Mononuclear cell (primary cell): ENCODE results near the gene CLCA4. TPM values are rescaled to one million over a fixed set of nuclear protein-coding genes. Genes with fewer than 3 reads are reported as not detected.
"Not testable (repeated sequence)": the region's sequence is repeated elsewhere in the genome, so short reads cannot be mapped to it uniquely, and the experiment has no call there.

ENCODE experiments used
- H3K27me3 ChIP-seq: 2 replicates; pipeline ENCODE4 v1.6.0; 2011; ENCODE audit warnings: low read length, control low read depth; ENCODE audit not compliant: insufficient read depth
- H3K4me1 ChIP-seq: 2 replicates; pipeline ENCODE4 v1.5.1; 2011; ENCODE audit warnings: mild to moderate bottlenecking, low read length, control low read depth; ENCODE audit not compliant: insufficient read depth
- H3K4me3 ChIP-seq: 2 replicates; pipeline ENCODE4 v1.5.1; 2011; ENCODE audit warnings: mild to moderate bottlenecking, low read length, moderate library complexity
- H3K9me3 ChIP-seq: 2 replicates; pipeline ENCODE4 v1.5.1; 2011; ENCODE audit warnings: low read depth, mild to moderate bottlenecking, control low read depth, low read length
- total RNA-seq: library from RNA; depleted of rRNA; stranded (reverse); fragments of >200 nt; gene quantifications from one replicate; pipeline ENCODE4 v1.2.3, GENCODE V29; 2012

CLCA4 gene, protein sequence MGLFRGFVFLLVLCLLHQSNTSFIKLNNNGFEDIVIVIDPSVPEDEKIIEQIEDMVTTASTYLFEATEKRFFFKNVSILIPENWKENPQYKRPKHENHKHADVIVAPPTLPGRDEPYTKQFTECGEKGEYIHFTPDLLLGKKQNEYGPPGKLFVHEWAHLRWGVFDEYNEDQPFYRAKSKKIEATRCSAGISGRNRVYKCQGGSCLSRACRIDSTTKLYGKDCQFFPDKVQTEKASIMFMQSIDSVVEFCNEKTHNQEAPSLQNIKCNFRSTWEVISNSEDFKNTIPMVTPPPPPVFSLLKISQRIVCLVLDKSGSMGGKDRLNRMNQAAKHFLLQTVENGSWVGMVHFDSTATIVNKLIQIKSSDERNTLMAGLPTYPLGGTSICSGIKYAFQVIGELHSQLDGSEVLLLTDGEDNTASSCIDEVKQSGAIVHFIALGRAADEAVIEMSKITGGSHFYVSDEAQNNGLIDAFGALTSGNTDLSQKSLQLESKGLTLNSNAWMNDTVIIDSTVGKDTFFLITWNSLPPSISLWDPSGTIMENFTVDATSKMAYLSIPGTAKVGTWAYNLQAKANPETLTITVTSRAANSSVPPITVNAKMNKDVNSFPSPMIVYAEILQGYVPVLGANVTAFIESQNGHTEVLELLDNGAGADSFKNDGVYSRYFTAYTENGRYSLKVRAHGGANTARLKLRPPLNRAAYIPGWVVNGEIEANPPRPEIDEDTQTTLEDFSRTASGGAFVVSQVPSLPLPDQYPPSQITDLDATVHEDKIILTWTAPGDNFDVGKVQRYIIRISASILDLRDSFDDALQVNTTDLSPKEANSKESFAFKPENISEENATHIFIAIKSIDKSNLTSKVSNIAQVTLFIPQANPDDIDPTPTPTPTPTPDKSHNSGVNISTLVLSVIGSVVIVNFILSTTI
- total RNA-seq, result not detected

DNA sequence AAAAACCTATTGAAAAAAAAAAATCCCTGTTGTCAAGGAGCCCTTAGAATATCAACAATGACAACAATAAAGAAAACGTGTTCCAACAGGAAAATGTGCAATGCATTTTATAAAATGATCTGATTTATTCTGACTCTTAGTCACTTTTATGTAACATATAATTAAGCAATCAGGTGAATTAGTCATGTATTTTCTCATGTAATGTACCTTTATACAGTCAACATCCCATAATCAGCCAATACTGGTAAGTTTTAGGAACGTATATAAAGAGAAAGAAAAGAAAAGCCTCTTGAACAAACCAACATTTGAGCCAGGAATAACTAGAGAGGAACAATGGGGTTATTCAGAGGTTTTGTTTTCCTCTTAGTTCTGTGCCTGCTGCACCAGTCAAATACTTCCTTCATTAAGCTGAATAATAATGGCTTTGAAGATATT is at the start of gene CLCA4:
TSS of gene CLCA4 (plus strand) at position 292 of the 435 bp plus-strand sequence. CDS start at position 334, 42 bp downstream.
- H3K9me3 ChIP-seq, result no peaks in the 10 kb centered on the region
- no peak within 1 kb of the TSS for H3K4me3 ChIP-seq
- no peaks in the 10 kb centered on the region for H3K4me1 ChIP-seq
- H3K27me3 ChIP-seq, result no peaks in the 10 kb centered on the region

DNA sequence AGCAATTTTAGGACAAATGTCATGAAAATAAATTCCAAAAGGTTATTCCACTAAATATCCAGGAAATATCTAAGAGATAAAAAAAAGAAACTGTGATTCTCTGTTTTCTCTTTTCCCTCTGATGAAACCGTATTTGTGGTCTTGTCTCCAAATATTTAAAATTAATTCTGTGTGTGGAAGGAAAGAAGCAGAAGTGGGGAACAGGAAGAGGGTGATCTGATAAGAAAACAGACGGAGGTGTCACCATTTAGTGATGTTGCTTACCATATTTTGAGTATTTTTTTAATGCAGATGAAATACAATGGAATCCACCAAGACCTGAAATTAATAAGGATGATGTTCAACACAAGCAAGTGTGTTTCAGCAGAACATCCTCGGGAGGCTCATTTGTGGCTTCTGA is 48.6 kb upstream of the CLCA4 start:
- H3K27me3 ChIP-seq, result no peaks in the 10 kb centered on the region
- no peak overlapping the region for H3K4me3 ChIP-seq
- H3K4me1 ChIP-seq, result peaks cover 11% of the 10 kb centered on the region
- H3K9me3 ChIP-seq, result no peaks in the 10 kb centered on the region

DNA sequence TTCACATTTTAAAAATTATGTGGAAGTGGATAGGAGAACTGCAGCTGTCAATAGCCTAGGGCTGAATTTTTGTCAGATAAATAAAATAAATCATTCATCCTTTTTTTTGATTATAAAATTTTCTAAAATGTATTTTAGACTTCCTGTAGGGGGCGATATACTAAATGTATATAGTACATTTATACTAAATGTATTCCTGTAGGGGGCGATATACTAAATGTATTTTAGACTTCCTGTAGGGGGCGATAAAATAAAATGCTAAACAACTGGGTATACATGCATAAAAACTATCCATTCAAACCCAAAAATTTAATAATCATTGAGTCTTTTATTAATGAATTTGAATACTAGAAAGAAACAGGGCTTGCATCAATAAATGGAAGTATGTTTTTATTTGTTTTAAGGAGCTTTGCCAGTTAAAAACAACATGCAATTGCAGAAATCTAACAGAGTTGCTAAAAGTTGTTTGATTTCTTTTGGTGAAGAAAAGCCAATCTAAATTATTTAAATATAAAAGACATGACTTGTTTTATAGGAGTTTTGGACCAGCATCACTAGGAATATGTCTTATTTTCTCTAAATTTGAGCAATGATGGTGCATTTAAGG is 46.8 kb upstream of the CLCA4 start:
- H3K9me3 ChIP-seq, result no peaks in the 10 kb centered on the region
- peaks cover 11% of the 10 kb centered on the region for H3K4me1 ChIP-seq
- no peaks in the 10 kb centered on the region for H3K27me3 ChIP-seq
- H3K4me3 ChIP-seq, result no peak overlapping the region

DNA sequence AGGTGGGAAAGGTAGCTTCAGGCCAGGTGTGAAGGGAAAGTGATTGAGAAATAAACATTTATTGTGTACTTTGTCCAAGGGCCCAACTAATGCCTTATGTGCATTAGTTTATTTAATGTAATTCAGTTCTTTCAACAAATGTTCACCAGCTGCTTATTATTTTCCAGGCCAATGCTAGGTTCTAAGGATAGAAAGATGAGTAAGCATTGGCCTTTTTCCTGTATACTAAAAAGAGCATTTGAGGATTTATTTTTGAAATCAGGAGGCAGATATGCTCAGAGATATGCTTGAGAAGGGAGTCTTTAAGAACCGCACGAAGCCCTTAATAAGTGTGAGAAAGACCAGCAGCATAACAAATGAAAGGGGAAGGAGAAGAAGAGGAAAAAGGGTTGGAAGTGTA is 46.2 kb upstream of the CLCA4 start:
- H3K27me3 ChIP-seq, result peaks cover 3% of the 10 kb centered on the region
- no peak overlapping the region for H3K4me3 ChIP-seq
- no peaks in the 10 kb centered on the region for H3K9me3 ChIP-seq
- H3K4me1 ChIP-seq, result peaks cover 11% of the 10 kb centered on the region

DNA sequence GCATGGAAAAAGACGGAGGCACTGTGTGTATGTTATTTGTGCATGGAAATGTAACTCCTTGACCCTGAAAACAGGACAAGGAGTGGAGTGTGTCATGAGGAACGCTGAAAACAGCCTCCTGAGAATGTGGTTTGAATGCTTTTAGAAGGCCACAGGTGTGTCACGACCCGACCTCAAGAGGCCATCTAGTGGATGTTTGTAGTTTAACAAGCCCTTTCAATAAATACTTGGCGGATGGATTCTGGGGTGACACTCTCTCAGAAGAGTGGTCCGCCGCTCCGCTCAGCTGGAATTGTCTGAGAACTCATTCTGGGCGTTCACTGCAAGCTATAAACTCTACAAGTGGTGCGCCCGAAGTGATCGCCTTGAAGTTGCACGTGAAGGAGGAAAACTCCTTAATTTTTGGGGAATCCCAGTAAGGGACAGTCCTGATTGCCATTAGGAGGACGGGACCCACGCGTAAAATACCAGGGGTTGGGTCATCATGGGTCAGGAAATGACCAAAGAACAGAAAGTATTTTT is 44.7 kb upstream of the CLCA4 start:
- H3K27me3 ChIP-seq, H3K9me3 ChIP-seq, H3K4me3 ChIP-seq: not testable (repeated sequence)
- peaks cover 11% of the 10 kb centered on the region for H3K4me1 ChIP-seq

DNA sequence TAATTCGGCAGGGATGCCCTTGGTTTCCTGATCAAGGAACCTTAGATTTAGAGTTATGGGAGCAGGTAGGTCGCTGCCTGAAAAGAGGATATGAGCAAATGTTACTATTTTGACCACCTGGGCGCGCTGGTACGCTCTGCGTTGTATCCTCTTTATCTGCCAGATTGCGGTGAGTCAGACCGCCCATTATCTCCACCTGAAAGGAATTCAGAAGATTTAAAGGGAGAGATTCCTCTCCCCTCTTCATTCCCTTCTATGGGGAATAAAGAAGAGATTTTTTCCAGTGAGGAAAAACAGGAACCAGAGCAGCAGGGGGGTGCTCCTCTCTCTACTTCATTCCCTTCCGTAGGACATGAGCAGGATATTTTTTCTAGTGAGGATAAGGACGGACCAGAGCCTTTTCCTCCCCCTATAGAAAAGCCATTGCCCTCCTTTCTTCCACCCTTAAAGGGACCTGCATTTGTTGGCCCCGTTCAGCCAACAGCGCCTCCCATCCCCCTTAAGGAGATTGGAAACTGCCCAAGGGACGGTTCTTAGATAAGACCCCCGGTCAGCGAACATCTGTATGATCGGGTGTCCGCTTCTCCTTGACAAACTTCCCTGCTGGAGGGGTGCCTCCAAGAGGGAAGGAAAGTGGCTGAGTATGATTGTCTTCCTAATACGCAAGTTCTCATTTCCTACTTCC is 44.0 kb upstream of the CLCA4 start:
- Histone ChIP-seq H3K4me3 (no peak overlapping the region), H3K27me3 (peaks cover 3% of the 10 kb centered on the region), H3K9me3 (no peaks in the 10 kb centered on the region), H3K4me1 (peaks cover 11% of the 10 kb centered on the region)

DNA sequence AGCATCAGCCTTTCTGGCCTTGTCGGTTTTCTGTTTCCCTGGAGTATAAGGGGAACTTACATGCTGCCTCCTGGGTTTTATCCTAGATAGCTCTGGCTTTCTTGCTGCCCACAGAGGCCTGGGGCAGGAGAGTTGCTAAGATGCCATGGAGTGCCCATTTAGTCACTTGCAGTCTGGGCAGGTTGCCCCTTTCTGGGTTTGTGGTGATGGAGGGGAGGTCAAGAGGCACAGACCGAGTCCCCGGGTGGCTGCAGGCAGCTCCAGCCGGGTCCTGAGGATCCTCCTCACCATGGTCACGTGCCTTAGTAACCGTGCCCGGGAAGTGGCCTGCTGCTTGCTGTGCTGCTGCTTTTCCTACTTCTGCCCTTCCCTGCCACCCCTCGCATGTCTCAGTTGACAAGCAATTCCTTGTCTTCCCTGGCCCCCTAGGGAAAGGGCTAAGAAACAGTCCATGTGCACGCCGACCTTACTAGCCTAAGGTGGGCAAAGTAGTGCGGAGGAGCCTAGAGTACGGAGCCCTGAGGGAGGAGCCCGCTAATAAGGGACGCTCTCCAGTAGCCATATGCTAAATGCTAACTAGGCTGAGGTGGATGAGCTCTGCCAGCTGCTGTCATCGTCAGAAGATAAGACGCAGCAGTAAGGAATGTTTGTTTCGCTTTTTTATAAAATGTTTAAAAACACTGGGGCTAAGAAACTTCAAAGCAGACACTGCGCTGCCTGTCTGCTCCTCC is 43.3 kb upstream of the CLCA4 start:
- H3K4me3 ChIP-seq, result no peak overlapping the region
- H3K4me1 ChIP-seq, result peaks cover 11% of the 10 kb centered on the region
- H3K9me3 ChIP-seq, result no peaks in the 10 kb centered on the region
- peaks cover 3% of the 10 kb centered on the region for H3K27me3 ChIP-seq

DNA sequence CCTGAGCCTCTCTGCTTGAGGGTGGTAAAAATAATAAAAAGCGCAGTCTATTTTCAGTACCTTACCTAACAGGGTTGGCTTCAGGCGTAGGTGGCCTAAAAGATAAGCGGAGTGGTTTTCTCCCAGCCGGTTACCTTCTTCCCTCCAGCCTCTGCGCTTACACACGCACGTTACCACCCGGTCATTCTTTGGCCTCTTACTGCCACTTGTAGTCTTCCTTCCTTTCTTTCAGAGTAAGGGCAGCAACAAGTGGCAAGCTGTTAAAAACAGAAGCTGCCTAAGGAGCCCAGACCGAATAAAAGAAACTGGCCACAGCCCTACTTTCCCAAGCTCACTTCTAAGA is 42.8 kb upstream of the CLCA4 start:
- Histone ChIP-seq H3K9me3 (no peaks in the 10 kb centered on the region), H3K4me1 (peaks cover 11% of the 10 kb centered on the region), H3K4me3 (no peak overlapping the region), H3K27me3 (peaks cover 3% of the 10 kb centered on the region)

DNA sequence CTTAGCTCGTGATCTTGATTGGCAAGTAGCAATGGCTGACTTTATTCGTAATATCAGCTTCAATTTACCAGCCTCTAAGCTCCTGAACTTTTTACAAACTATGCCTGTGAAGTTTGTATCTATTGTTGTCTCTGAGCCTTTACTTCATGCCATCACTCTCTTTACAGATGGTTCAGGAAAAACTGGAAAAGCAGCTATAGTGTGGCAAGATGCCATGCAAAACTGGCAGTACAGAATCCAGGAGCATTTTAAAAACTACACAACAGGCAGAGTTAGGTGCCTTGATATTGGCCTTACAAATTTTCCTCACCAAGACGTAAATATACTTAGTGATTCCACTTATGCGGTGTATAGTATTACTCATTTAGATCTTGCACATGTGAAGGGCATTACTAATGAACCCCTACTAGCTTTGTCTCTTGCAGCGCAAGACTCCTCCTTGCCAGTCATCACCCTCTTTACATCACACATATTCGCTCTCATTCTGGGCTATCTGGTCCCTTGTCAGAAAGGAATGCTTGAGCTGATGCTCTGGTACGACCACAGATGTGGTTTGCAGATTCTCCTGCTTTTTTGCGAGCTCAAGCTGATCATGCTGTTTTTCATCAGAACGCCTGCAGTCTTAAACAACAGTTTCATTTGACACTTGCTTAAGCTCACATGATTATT is 41.8 kb upstream of the CLCA4 start:
- peaks cover 3% of the 10 kb centered on the region for H3K27me3 ChIP-seq
- peaks cover 11% of the 10 kb centered on the region for H3K4me1 ChIP-seq
- no peaks in the 10 kb centered on the region for H3K9me3 ChIP-seq
- no peak overlapping the region for H3K4me3 ChIP-seq

DNA sequence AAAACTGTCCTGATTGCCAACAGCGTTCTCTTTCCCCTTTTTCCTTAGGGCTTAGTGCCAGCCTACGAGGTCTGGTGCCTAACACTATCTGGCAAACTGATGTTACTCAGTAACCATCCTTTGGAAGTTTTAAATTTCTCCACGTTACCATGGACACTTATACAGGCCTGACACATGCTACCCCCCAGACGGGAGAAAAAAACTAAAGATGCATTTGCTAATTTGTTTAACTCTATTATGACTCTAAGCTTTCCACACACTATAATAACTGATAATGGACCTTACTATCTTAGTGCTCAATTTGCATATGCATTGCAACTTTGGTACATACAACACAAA is 41.3 kb upstream of the CLCA4 start:
- Histone ChIP-seq H3K4me1 (peaks cover 11% of the 10 kb centered on the region), H3K9me3 (no peaks in the 10 kb centered on the region), H3K4me3 (no peak overlapping the region)

DNA sequence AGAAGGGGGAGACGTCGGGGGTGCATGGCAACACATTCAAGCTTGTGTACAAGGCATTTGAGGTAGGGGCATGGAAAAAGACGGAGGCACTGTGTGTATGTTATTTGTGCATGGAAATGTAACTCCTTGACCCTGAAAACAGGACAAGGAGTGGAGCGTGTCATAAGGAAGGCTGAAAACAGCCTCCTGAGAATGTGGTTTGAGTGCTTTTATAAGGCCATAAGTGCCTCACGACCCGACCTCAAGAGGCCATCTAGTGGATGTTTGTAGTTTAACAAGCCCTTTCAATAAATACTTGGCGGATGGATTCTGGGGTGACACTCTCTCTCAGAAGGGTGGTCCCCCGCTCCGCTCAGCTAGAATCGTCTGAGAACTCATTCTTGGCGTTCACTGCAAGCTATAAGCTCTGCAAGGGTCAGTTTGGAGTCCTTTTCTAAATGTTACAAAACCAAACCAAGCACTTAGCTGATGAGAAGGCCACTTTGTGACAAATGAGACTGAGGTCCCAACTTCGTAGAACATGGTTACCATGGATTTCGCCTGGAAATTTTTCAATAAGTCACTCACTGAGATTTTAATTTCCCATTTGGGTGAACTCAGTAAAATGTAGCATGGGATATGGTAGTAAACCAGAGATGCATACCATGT is 38.8 kb upstream of the CLCA4 start:
- H3K9me3 ChIP-seq, result no peaks in the 10 kb centered on the region
- H3K4me3 ChIP-seq, result no peak overlapping the region
- peaks cover 2% of the 10 kb centered on the region for H3K4me1 ChIP-seq
- H3K27me3 ChIP-seq, result peaks cover 3% of the 10 kb centered on the region

More for the DNA sequence above, 41.3 kb upstream of the CLCA4 start:
- peaks cover 3% of the 10 kb centered on the region for H3K27me3 ChIP-seq

DNA sequence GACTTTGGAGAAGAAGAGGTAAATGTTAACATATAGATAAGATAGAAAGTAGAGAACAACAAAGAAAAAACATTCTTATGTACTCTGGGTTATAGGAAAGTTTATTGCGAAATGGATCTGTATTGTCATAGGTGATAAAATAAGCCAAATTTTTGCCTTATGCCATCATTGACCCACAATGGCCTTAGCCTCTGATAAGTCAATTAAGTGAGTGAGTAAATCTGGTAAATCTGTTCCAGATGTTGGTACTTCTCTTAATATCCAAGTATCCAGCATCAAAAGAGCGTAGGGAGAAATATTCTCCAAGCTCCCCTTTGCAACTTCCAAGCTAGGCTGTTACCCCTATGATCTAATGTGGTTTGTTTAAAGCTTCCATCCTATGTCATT is 38.3 kb upstream of the CLCA4 start:
- Histone ChIP-seq H3K4me3 (no peak overlapping the region), H3K27me3 (peaks cover 3% of the 10 kb centered on the region), H3K4me1 (no peaks in the 10 kb centered on the region), H3K9me3 (no peaks in the 10 kb centered on the region)

DNA sequence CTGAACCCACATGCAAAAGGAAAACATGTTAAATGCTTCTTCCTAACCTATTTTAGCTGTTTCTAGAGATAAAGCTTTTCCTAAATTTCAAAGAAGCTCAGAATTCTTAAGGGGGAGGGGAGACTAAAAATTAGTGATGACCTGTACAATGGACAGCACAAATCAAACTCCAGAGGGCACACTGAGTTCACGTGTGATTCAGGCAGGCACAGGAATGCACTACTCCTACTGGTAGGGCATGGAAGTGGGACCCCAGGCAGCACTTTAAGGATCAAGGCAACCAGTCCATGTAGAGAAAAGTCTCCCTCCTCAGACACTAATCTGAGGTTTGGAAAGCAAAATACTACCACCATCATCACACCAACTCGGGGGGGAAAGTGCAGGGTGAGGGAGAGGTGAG is 31.3 kb upstream of the CLCA4 start:
- H3K27me3 ChIP-seq, result no peaks in the 10 kb centered on the region

More for the DNA sequence above, 31.3 kb upstream of the CLCA4 start:
- H3K9me3 ChIP-seq, result no peaks in the 10 kb centered on the region
- no peak overlapping the region for H3K4me3 ChIP-seq
- H3K4me1 ChIP-seq, result no peaks in the 10 kb centered on the region
